ENCODE measurements around the gene HEPN1. TPM values are rescaled to one million over a fixed set of nuclear protein-coding genes. Genes with fewer than 3 reads are reported as not detected.

HEPN1 gene
- total RNA-seq, 1 experiment from 2014 or later, result not detected

- Histone ChIP-seq H2AFZ (no peak overlapping the region), H3K4me3 (no peak overlapping the region), H3K27me3 (ENCODE audit: insufficient read depth, low read depth) (peaks cover 37% of the 10 kb centered on the region), H3K4me2 (no peak overlapping the region), H3K9me2 (ENCODE audit: insufficient read depth) (no peaks in the 10 kb centered on the region), H3K36me3 (ENCODE audit: low read depth) (no peaks in the 10 kb centered on the region), H3K27ac (no peak overlapping the region), H3K4me1 (replicated peaks; ENCODE audit: insufficient read depth) (no peaks in the 10 kb centered on the region), H3K79me2 (ENCODE audit: low read depth) (no peaks in the 10 kb centered on the region), H3F3A (ENCODE audit: insufficient read depth, low read depth) (no peaks in the 10 kb centered on the region), H3K9me3 (ENCODE audit: insufficient read depth, low read depth) (no peaks in the 10 kb centered on the region), H4K20me1 (ENCODE audit: insufficient read depth) (no peaks in the 10 kb centered on the region)
- intact Hi-C loops (cut with micrococcal nuclease; ENCODE audit: unreplicated experiment), result loop anchor here (10.0 kb wide), 1 partner anchor 678 kb away; the partner anchor contains the start of gene EI24
- no TSS peak for BruUV-seq (replicated peaks)
- POLR2A ChIA-PET (ENCODE audit: unreplicated experiment), result no interaction called here
- no peak for TF ChIP-seq CTCF (conservative IDR thresholded peaks at IDR 0.05)
- no peak for TF ChIP-seq EZH2 (IDR thresholded peaks at IDR 0.05; ENCODE audit: low read depth)
- no peak for DNase-seq
- CTCF ChIA-PET, result no interaction called here
Measured at GRCh38 chr11:124886978-124887666, 31.9 kb upstream of the HEPN1 start.

- H3K9me2 ChIP-seq (ENCODE audit: insufficient read depth), result no peaks in the 10 kb centered on the region
- no peaks in the 10 kb centered on the region for H4K20me1 ChIP-seq (ENCODE audit: insufficient read depth)
- H2AFZ ChIP-seq, result no peak overlapping the region
- no peaks in the 10 kb centered on the region for H3K4me1 ChIP-seq (replicated peaks; ENCODE audit: insufficient read depth)
- BruUV-seq (replicated peaks), result no TSS peak
- ChIA-PET POLR2A (ENCODE audit: unreplicated experiment) (no interaction called here), CTCF (no interaction called here)
- intact Hi-C loops (cut with micrococcal nuclease; ENCODE audit: unreplicated experiment), result loop anchor here (10.0 kb wide), 1 partner anchor 677 kb away; the partner anchor contains the start of gene EI24
- no peak overlapping the region for H3K27ac ChIP-seq
- no peaks in the 10 kb centered on the region for H3K9me3 ChIP-seq (ENCODE audit: insufficient read depth, low read depth)
- H3K4me2 ChIP-seq, result no peak overlapping the region
- TF ChIP-seq CTCF (conservative IDR thresholded peaks at IDR 0.05), result no peak
- TF ChIP-seq EZH2 (IDR thresholded peaks at IDR 0.05; ENCODE audit: low read depth), result no peak
- no peak overlapping the region for H3K4me3 ChIP-seq
- H3F3A ChIP-seq (ENCODE audit: insufficient read depth, low read depth), result no peaks in the 10 kb centered on the region
- H3K36me3 ChIP-seq (ENCODE audit: low read depth), result no peaks in the 10 kb centered on the region
- H3K27me3 ChIP-seq (ENCODE audit: insufficient read depth, low read depth), result peaks cover 37% of the 10 kb centered on the region
- DNase-seq, result no peak
- no peaks in the 10 kb centered on the region for H3K79me2 ChIP-seq (ENCODE audit: low read depth)
Measured at GRCh38 chr11:124887667-124888013, 31.4 kb upstream of the HEPN1 start.

GRCh38 chr11:124889191-124890091 lies 29.6 kb upstream of the HEPN1 start:
- Histone ChIP-seq H2AFZ (no peak overlapping the region), H3K4me3 (no peak overlapping the region), H3K79me2 (ENCODE audit: low read depth) (no peaks in the 10 kb centered on the region), H3K27ac (no peak overlapping the region), H3K4me2 (no peak overlapping the region), H3K9me2 (ENCODE audit: insufficient read depth) (no peaks in the 10 kb centered on the region), H3K4me1 (replicated peaks; ENCODE audit: insufficient read depth) (no peaks in the 10 kb centered on the region), H3K27me3 (ENCODE audit: insufficient read depth, low read depth) (peaks cover 34% of the 10 kb centered on the region), H3K36me3 (ENCODE audit: low read depth) (no peaks in the 10 kb centered on the region), H4K20me1 (ENCODE audit: insufficient read depth) (no peaks in the 10 kb centered on the region), H3K9me3 (ENCODE audit: insufficient read depth, low read depth) (no peaks in the 10 kb centered on the region), H3F3A (ENCODE audit: insufficient read depth, low read depth) (no peaks in the 10 kb centered on the region)
- TF ChIP-seq EZH2 (IDR thresholded peaks at IDR 0.05; ENCODE audit: low read depth) (no peak), CTCF (conservative IDR thresholded peaks at IDR 0.05) (no peak)
- CTCF ChIA-PET, result no interaction called here
- no TSS peak for BruUV-seq (replicated peaks)
- DNase-seq, result no peak
- intact Hi-C loops (cut with micrococcal nuclease; ENCODE audit: unreplicated experiment), result loop anchor here (10.0 kb wide), 1 partner anchor 675 kb away; the partner anchor contains the start of gene EI24
- POLR2A ChIA-PET (ENCODE audit: unreplicated experiment), result no interaction called here
